Measurements from ENCODE around the gene AP4S1.

- TF ChIP-seq CTCF (IDR thresholded peaks at IDR 0.05) (no peak), POLR2A (IDR thresholded peaks at IDR 0.05) (no peak)
Observed at GRCh38 chr14:31110872-31111271, 85.4 kb downstream of the AP4S1 start.
